Endothelial cell (in vitro differentiated cells): ENCODE measurements around the gene CEMIP. TPM values are rescaled to one million over a fixed set of nuclear protein-coding genes. Genes with fewer than 3 reads are reported as not detected.

Experiments used
- DNase-seq: peaks from one replicate; pipeline ENCODE4 v3.0.0; 2021; ENCODE audit warnings: low spot score
- H3K27ac Mint-ChIP-seq: one replicate; pipeline ENCODE4 v1.8.0; 2021; ENCODE audit warnings: mixed read lengths, inconsistent platforms; ENCODE audit not compliant: unreplicated experiment
- H3K27me3 Mint-ChIP-seq: one replicate; pipeline ENCODE4 v1.8.0; 2021; ENCODE audit warnings: mild to moderate bottlenecking, moderate library complexity, mixed read lengths, inconsistent platforms; ENCODE audit not compliant: unreplicated experiment
- H3K36me3 Mint-ChIP-seq: one replicate; pipeline ENCODE4 v1.8.0; 2021; ENCODE audit warnings: mild to moderate bottlenecking, low read depth, mixed read lengths, inconsistent platforms; ENCODE audit not compliant: unreplicated experiment
- H3K4me1 Mint-ChIP-seq: one replicate; pipeline ENCODE4 v1.8.0; 2021; ENCODE audit warnings: mild to moderate bottlenecking, mixed read lengths, inconsistent platforms; ENCODE audit not compliant: unreplicated experiment
- H3K4me3 Mint-ChIP-seq: one replicate; pipeline ENCODE4 v1.8.0; 2021; ENCODE audit warnings: mild to moderate bottlenecking, mixed read lengths, inconsistent platforms; ENCODE audit not compliant: unreplicated experiment
- H3K9me3 Mint-ChIP-seq: one replicate; pipeline ENCODE4 v1.8.0; 2021; ENCODE audit warnings: mixed read lengths, inconsistent platforms; ENCODE audit not compliant: unreplicated experiment
- total RNA-seq: library from RNA; stranded (reverse); fragmentation: NEBNext Ultra II Directional; extraction: Animal tissue kit (Norgen Biotek cat#: 25700); gene quantifications from one replicate; pipeline ENCODE4 v1.2.1, GENCODE V29; 2021; ENCODE audit not compliant: unreplicated experiment
- TF ChIP-seq, protein P1 (sequence below): fragments of 200-600 bp; sonication (generic); IDR thresholded peaks from one replicate; pipeline ENCODE4 v1.5.0; 2021; ENCODE audit warnings: antibody characterized with exemption; ENCODE audit not compliant: unreplicated experiment

CEMIP gene
- total RNA-seq, 1 donor from 2014 or later: not detected

DNA sequence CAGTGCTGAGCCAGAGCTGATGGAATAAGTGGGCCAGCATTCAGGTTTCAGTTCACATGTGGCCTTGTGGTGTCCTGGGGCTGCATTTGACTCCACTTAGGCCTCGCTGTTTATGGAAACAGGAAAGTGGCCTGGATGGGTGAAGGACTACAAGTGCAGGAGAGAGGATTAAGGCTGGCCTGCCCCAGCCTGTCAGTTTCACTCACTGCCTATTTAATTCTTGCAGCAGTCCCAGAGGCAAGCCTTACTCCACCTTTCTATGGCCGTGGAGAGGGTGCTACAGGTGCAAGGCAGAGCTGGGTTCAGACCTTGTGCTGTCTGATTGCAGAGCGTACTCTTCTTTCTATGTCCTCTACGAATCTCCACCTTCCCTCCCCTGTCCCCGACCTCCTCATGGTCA is 46.4 kb upstream of the CEMIP start:
- H3K27ac Mint-ChIP-seq: no peak overlapping the region
- no peaks in the 10 kb centered on the region for H3K36me3 Mint-ChIP-seq
- H3K27me3 Mint-ChIP-seq: no peaks in the 10 kb centered on the region
- TF ChIP-seq, protein P1, sequence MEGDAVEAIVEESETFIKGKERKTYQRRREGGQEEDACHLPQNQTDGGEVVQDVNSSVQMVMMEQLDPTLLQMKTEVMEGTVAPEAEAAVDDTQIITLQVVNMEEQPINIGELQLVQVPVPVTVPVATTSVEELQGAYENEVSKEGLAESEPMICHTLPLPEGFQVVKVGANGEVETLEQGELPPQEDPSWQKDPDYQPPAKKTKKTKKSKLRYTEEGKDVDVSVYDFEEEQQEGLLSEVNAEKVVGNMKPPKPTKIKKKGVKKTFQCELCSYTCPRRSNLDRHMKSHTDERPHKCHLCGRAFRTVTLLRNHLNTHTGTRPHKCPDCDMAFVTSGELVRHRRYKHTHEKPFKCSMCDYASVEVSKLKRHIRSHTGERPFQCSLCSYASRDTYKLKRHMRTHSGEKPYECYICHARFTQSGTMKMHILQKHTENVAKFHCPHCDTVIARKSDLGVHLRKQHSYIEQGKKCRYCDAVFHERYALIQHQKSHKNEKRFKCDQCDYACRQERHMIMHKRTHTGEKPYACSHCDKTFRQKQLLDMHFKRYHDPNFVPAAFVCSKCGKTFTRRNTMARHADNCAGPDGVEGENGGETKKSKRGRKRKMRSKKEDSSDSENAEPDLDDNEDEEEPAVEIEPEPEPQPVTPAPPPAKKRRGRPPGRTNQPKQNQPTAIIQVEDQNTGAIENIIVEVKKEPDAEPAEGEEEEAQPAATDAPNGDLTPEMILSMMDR: no peak
- H3K9me3 Mint-ChIP-seq: no peaks in the 10 kb centered on the region
- peaks cover 4% of the 10 kb centered on the region for H3K4me1 Mint-ChIP-seq
- no peak overlapping the region for H3K4me3 Mint-ChIP-seq
- no peak for DNase-seq

- no peak for DNase-seq
- Mint-ChIP-seq H3K27ac (no peak overlapping the region), H3K36me3 (no peaks in the 10 kb centered on the region), H3K4me1 (peaks cover 4% of the 10 kb centered on the region), H3K27me3 (no peaks in the 10 kb centered on the region), H3K4me3 (no peak overlapping the region), H3K9me3 (no peaks in the 10 kb centered on the region)
- TF ChIP-seq, protein P1: no peak
These were observed 45.7 kb upstream of the CEMIP start for GRCh38 chr15:80733460-80733859.

DNA sequence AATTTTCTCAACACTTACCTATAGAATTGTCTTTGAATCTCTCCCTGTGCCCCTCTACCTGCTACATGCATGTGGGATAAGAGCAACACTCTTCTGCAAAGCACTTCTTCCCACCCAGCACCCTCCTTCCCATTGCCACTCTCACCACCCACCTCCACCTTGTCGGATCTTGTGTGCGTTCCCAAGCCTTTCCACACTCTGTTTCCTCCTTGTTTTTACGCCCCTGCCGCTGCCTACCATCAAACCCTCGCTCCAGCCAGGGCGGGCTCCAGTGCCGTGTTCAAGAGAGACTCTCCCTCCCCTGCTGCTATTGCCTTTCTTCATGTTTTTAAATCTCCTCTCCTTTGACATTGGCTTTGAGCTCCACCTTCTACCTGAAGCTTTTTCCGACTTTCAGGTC is 43.8 kb upstream of the CEMIP start:
- no peak for DNase-seq
- H3K9me3 Mint-ChIP-seq: no peaks in the 10 kb centered on the region
- H3K4me3 Mint-ChIP-seq: no peak overlapping the region
- peaks cover 4% of the 10 kb centered on the region for H3K36me3 Mint-ChIP-seq
- no peaks in the 10 kb centered on the region for H3K27me3 Mint-ChIP-seq
- TF ChIP-seq, protein P1: no peak
- peaks cover 4% of the 10 kb centered on the region for H3K4me1 Mint-ChIP-seq
- H3K27ac Mint-ChIP-seq: no peak overlapping the region

DNA sequence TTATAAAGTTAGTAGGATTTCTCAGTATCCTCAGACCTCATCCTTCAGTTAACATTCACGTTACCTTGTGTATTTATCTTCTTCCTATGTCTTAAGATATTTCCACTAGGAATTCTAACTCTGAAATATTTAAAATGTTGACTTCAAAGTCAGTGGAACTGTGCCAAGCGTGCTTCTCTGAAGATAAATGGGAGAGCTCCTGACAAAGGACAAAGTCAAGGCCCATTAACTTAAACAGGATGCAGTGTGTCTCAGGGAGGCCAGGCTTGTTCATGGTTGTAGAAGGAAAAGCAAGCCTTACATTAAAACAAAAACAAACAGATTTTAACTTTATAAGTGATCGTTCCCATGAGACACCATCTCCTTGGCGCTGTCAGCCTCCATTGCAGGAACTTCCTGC is 42.6 kb upstream of the CEMIP start:
- DNase-seq: no peak
- peaks cover 4% of the 10 kb centered on the region for H3K36me3 Mint-ChIP-seq
- TF ChIP-seq, protein P1: no peak
- H3K27ac Mint-ChIP-seq: no peak overlapping the region
- H3K4me3 Mint-ChIP-seq: no peak overlapping the region
- no peaks in the 10 kb centered on the region for H3K27me3 Mint-ChIP-seq
- peaks cover 4% of the 10 kb centered on the region for H3K4me1 Mint-ChIP-seq
- no peaks in the 10 kb centered on the region for H3K9me3 Mint-ChIP-seq

GRCh38 chr15:80739919-80740318 is 39.3 kb upstream of the CEMIP start:
- peaks cover 4% of the 10 kb centered on the region for H3K4me1 Mint-ChIP-seq
- H3K27me3 Mint-ChIP-seq: no peaks in the 10 kb centered on the region
- H3K9me3 Mint-ChIP-seq: no peaks in the 10 kb centered on the region
- H3K36me3 Mint-ChIP-seq: peaks cover 4% of the 10 kb centered on the region
- H3K4me3 Mint-ChIP-seq: no peak overlapping the region
- no peak overlapping the region for H3K27ac Mint-ChIP-seq
- DNase-seq: no peak
- TF ChIP-seq, protein P1: no peak
